ENCODE measurements around the gene MLPH.

Gene MLPH

DNA sequence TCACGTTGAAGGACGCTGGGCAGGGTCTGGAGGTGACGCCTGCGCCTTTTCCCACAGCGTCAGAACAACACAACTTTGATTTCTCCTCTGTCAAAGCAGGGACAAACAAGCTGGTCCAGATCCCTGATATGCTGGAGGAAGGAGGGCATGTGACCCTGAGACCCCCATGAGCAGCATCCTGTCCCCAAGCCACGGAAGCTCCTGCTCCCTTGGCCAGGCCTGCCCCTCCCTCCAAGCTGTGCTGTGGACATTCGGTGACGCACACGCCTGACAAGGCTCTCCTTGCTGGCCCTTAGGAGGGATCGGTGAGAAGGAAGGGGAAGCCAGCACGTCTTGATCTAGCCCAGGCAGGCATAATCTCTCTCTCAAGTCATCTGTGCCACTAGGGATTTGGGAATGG is 11.3 kb downstream of the MLPH start:
- no peak for DNase-seq (ENCODE audit: low spot score)

DNA sequence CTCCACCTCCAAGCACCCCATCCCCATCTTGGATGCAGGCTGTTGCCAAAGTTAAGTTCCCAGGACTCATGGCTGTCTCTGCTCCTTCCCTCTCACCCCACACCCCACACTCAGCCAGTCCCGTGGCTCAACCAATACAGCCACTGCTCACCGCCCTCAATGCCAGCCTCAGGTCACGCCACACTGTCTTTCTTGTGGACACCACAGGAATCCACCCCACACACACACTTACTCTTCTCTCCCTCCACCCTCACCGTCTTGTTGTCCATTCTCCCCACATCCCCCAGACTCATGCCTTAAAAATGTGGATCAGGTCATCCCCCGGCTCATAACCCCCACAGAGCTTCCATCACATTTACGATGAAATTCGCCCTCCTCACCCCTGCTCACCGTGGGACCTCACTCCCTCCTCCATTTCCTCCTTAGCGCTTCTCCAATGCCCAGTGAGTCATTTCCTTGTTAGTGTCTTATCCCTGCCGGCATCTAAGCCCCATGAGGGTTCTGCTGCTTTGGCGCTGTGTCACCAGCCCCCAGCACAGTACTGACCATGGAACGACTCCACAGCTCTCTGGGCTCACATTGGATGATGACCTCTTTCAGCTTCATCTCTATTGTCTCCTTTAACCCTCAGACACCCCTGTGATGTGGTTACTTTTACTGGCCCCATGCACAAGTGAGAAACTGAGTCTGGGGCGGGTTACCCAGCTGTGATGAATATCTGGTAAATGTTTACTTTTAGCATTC is 13.8 kb downstream of the MLPH start:
- DNase-seq (ENCODE audit: low spot score): no peak

DNA sequence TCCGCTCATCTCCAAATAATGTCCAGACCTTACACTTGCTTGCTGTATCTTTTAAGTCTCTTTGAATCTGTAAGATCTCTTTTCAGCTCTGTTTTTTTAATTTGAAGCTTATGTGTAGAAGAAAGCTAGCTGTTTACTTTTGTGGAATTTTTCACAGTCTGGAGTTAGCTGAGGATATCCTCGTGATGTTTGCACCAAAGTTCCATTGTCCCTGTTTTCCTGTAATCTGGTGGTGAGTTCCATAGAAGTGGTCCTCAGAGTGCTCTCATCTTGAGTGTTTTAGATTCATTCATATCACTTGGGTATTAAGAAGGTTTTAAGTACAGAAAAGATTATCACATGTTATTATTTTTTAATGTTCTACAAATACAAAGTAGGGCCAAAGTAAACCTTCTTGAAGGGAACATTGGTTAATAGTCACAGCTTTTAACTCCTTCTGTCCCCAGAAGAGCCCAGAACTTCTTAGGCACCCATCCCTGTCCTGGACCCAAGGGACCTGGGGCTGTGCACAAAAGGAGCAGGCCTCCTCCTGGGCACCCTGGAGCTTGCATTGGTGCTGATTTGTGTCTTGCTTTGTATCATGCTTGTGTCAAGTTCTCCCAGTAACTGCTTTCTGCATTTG is 15.0 kb downstream of the MLPH start:
- no peak for DNase-seq (ENCODE audit: low spot score)

DNA sequence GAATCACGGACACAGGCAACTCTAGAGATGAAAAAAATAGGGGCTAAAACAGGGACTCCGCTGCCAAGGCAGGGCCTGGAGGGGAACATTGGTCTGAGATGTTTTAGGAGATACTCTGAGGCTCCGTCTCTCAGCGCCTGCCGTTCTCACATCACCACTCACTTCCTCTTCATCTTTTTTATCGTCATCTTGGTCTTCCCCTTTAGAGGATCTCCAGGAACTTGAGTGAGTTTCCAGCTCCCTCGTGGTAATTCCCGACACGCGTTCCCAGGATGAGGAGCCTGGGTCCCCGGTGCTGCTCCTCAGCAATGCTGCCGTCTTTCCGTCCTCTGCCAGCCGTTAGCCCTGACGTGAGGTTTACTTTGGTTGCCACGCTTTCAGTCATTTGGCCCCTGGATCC is 16.1 kb downstream of the MLPH start:
- DNase-seq (ENCODE audit: low spot score): no peak

DNA sequence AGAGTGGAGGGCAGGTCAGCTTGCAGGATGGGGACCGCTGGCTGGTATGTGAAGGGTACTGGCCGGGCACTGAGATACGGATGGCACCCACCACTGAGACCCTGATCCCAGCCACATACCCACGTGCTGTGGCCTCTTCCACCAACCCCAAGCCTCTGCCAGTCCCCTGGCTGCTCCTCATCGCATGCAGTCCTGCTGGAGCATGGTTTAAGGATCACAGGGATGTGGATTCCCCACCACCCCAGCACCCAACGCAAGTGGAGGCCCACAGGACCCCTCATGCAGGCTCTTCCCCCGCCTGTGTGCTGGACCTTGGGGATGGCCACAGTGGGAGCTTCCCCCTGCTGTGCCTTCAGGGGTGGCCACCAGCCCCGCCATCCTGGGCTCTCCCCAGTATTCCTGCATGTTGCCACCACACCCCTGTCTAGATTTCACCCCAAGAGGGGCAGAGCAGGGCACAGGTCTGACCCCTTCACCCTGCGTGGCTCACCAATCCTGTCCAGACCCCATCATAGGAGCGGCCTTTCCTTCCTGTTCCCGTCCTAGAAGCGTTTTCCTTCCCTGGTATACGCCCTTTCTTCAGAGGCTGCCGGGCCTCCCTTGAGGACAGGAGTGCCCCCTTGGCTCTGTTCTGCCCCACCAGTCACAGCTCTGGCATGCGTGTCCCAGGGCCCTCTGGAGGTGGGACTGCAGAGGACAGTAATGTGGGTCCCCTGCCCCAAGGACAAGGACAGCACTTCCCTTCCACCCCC is 18.3 kb downstream of the MLPH start:
- no peak for DNase-seq (ENCODE audit: low spot score)

DNA sequence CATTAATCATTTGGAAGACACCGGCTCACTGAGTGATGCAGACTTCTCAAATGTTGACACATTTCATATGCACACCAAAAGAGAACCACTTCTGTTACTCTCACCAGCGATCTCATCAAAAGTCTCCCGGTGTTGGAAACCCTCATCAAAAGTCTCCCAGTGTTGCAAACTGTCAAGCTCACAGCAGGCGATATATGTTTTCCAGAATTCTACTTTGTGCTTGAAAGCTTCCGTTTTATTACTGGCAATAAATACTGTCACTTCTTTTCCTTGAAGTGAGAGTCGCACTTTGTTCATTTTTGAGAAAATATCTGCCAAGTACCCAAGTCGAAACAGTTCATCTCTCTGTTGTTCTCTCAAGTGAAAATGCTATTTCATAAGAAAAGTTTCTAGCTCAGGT is 20.5 kb downstream of the MLPH start:
- no peak for DNase-seq (ENCODE audit: low spot score)

DNA sequence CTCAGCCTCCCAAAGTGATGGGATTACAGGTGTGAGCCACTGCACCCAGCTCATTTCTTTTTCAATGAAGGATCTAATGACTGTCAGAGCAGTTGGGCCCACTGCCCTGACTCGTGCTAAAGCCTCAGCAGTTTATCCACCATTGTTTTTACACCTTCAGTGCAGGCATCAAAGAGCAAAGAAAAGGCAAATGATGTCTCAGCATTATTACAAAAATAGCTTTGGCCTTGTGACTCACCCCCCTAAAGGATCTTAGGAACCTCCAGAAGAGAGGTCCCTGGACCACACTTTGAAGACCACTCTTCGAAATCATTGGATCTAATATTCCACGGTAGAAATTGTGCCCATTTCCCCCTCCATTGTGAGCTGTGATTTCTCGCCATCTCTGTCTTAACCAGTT is 21.3 kb downstream of the MLPH start:
- no peak for DNase-seq (ENCODE audit: low spot score)

DNA sequence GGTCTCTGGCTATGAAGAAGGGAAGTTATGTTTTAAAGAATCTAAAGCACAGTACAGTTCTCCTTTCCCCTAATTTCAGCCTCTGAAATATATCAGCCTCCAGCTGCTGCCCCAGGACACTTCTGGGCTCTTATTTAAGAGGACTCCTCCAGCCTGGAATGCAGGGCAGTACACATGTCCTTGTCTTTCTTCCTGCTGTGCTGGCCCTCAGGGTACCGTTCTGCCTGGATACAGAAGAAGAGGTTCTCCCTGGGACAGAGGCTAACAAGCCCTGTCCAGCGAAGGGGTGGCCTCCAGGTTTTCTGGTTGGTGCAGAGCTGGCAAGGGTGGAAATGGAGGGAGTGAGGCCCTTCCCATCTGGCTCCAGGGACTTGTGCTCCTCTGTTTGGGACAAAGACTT is 22.1 kb downstream of the MLPH start:
- DNase-seq (ENCODE audit: low spot score): no peak

DNA sequence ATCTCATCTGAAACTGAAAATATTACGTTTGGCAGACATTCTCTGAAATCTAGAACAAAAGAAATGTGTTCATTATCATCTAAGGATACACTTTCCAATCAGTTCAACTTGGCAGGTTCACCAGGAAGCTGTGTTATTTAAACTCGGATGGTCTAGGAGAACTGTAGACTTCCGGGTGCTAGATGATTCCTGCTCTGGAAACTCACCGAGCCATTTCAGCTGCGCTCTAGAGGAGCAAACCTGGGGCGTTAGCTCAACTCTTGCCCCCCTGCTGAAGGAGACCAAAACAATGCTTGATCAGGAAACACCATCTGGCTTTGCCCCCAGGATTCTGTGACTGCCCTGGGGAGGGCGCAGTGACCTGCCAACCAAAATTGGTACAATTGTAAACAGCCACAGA is 22.9 kb downstream of the MLPH start:
- no peak for DNase-seq (ENCODE audit: low spot score)

DNA sequence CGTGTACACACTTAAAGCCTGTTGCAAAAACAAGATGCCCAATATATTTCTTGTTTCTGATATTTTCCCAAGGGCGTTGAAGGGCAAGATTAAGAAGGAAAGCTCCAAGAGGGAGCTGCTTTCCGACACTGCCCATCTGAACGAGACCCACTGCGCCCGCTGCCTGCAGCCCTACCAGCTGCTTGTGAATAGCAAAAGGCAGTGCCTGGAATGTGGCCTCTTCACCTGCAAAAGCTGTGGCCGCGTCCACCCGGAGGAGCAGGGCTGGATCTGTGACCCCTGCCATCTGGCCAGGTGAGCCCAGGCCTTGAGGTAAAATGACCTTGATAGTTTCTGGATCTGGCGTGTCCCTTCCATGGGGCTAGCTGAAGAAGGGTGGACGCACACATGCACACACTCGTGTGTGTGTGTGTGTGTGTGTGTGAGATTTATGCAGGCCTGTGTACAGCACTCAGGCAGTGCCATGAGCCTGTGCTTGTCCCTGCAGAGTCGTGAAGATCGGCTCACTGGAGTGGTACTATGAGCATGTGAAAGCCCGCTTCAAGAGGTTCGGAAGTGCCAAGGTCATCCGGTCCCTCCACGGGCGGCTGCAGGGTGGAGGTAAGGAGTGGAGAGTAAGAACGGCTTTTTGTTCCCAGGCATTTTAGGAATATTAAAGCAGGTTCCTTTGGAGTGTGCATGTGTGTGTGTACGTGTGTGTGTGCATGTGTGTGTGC is 23.6 kb downstream of the MLPH start:
- no peak for DNase-seq (ENCODE audit: low spot score)

DNA sequence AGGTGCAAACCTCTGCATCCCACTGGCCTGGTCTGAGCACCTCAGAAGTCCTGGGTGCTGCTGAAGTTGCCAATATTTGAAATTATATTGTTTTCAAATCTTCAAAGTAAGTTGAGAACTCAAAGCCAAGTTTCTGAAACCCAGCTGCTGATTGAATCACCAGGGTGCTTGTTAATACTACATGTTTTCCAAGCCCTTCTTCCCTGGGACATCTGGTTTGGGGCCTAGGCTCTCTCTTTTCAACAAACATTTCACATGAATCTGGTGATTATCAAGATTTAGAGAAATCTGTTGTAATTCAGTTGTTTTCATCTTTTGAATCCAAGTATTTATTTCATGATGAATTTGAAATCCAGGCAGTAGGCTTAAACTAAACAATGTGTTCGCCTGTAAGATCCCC is 24.4 kb downstream of the MLPH start:
- DNase-seq (ENCODE audit: low spot score): no peak

DNA sequence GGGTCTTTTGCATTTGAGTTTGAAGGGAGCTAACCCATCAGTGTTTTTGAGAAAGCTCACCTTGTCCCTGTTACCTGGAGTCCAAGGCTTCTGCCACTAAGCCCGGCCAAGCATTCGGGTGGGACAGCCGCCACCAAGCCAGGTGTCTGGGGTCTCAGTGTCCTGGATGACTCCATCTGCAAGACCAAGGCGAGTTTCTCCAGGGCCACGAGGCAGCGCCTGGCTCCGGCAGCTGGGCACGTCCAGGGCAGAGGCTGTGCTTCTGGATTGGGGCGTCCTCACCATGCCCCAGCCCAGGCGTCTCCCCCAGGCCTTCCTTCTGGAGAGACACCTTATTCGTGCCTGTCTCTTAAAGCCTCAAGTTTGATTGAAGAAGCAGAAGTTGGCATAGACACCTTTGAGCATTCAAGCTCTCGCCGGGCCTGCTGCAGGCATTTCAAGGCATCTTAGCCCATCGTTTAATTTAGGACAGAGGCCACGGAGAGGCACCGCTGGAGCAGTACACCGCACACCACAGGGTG is 24.9 kb downstream of the MLPH start:
- DNase-seq (ENCODE audit: low spot score): no peak

DNA sequence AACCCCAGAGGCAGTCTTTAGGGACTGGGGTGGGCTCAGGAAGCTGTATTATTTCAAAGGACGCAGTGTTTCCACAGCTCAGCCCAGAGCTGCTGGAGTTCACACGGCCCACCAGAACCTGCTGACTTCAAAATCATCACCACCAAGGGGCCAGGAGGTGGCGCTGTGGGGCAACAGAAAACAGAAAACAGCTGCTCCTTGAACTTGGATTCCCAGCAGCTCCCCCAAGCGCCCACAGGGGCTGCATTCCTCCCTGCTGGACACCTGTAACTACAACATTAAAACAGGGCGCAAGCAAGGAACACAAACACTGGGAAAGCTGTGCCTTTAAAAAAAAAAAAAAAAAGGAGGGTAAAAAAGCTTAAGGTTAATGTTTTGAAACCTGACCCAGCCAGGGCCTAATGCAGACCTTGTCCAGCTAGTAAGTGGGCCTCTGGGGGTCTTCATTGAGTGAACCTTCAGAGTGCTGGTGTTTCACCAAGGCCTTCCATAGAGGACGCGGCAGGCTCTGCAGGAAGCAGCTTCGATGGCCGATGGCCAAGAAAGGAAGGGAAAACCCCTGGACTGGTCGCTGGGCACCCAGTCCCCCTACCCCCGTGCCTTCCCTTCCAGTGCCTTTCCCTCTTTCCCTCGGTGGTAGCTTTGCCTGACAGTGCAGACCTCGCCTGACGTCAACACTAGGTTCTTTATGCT is 25.9 kb downstream of the MLPH start:
- DNase-seq (ENCODE audit: low spot score): peak; percentile 89

DNA sequence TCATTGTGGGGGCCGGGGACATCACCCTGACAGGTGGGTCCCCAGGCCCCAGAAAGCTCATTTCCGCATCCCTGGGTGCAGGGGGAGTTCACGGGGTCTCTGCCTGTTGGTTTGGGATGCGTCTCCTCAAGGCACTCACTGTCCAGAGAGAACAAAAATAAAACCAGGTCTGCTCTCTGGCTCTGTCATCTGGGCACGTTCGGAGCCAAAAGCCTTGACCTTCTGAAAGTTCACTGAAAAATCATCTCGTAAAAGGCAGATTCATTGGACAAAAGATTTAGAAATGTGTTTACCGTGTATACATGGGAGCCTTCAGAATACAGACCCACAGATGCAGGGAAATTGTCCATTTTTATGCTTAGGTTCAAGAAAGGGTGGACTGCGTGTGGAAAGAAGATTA is 26.6 kb downstream of the MLPH start:
- no peak for DNase-seq (ENCODE audit: low spot score)

DNA sequence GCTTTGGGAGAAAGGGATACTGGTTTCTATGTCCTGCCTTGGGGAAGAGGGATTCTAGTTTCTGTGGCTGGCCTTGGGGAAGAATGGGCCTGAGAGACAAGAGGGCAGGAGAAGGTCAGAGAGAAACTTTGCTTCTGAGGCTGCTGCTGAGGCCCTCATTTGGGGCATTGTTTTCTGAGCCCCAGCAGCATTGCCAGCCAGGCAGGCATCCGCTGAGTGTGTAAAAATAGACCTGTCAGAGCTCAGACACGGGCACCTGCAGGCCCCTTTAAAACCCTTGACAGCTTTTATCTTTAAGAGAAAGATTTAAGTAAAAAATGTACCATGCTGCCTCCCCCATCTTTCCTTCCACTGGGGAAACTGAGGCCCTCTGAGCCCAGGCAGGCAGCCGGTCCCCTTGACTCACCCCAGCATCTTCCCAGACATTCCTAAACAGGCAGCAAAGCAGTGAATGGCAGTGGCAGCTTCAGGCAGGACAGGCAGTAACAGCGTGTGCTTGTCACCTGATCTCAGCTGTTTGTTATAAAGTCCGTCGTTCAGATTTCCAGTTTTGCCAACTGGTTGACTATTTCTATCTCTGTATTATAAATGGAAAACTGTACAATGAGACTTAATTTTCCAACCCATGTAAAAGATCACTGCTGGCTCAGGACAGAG is 27.6 kb downstream of the MLPH start:
- no peak for DNase-seq (ENCODE audit: low spot score)

DNA sequence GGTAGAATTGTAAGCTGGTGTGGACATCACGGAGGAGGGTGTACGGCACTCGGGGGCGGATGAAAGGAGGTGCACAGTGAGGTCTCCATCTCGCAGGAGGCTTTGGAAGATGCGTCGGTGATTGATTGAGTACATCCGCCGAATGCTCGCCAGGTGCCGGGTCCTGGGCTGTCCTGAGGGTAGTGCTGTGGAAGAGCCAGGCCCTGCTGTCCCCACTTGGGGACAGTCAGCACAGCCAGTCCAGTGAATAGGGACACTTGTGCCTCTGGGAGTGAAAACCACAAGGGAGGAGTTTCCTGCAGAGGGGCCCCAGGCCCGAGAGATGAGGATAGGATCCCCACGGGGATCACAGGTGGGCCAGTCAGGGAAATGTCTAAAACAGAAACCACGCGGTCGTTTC is 28.1 kb downstream of the MLPH start:
- DNase-seq (ENCODE audit: low spot score): no peak

DNA sequence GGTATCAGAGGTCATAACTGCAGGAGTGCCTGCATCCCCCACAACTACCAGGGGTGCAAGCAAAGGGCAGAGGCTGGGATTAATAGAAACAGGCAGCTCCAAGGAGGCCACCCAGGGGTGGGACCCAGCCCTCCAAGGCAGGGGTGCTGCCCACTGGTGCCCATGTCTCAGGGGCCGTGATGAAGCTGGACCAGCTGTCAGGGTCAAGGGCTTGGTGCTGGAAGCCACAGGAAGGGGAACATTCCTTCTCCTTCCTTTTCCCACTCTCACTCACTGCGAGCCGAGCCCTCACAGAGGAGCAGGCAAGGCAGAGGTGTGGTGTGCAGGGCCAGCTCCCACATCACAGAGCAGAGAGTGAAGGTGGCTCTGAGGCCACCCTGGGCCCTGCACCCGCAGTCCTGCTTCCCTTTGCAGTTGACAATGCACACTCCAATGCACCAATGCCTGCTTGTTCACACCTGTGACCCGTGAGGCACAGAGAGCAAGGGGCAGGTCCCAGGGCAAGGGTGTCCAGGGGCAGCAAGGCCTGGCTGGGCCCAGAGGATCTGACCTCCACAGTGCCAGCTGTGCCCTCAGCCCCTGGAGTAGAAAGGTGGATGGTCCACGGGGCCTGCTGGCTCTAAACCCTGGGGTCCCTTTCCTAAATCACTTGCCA is 28.7 kb downstream of the MLPH start:
- no peak for DNase-seq (ENCODE audit: low spot score)

DNA sequence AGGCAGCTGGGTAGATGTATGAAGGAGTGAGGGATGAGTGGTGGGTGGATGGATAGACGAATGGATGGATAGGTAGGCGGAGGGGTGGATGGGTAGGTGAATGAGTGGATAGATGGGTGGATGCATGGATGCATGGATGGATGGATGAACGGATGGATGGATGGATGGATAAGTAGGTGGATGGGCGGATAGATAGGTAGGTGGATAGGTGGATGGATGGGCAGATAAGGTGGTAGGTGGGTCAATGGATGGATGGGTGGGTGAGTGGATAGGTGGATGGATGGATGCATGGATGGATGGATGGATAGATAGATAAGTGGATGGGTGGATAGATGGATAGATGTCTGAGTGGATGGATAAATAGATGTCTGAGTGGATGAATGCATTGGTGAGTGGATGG is 30.1 kb downstream of the MLPH start:
- DNase-seq (ENCODE audit: low spot score): no peak

DNA sequence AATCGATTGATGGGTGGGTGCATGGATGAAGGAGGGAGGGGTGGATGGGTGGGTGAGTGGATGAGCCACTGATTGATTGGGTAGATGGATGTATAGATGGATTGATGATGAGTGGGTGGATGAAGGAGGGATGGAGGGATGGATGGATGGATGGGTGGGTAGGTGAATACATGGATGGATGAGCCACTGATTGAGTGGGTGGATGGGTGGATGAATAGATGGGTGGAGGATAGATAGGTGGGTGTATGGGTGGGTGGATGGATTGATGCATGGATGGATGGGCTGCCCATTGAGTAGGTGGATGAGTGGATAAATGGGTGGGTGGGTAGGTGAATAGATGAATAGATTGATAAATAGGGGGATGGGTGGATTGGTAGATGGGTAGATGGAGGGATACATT is 30.9 kb downstream of the MLPH start:
- no peak for DNase-seq (ENCODE audit: low spot score)

DNA sequence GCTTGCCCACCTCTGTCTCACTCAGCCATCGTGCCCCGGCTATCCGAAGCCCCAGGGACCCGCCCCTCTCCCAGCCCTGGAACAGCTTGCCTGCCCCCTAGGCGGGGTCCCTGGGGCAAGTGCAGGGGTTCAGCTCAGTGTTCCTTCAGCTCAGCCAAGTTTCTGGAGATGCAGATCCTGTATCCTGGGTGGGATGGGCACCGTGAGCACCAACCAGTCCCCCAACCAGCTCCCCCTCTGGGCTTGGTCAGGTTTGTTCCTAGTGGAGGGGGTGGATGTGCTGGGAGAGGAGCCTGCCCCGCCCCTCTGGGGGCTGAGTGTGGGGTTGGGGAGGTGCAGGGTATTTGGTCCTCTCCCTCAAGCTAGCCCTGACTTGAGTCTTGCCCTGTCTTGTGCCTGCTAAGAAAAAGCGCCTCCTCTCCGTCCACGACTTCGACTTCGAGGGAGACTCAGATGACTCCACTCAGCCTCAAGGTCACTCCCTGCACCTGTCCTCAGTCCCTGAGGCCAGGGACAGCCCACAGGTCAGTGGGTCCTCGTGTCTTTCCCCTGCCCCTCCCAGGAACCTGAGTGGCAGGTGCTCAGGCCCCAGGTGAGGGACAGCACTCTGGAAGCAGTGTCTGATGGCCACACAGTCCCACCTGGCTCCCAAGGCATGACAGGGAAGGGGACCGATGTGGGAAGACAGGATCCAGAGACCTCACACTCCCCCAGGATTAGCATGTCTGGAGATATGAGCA is 32.6 kb downstream of the MLPH start:
- DNase-seq (ENCODE audit: low spot score): no peak
